NCI-H2196 (cell line): ENCODE measurements around the gene FNDC11.
"Not testable (repeated sequence)": the region's sequence is repeated elsewhere in the genome, so short reads cannot be mapped to it uniquely, and the experiment has no call there.

Source experiments
- DNase-seq: peaks from one replicate; lab custom pipeline; 2025; ENCODE audit not compliant: unreplicated experiment; lab: John Stamatoyannopoulos, UW

The FNDC11 gene

GRCh38 chr20:63596423-63596822 lies 42.5 kb downstream of the FNDC11 start:
- no peak for DNase-seq

DNA sequence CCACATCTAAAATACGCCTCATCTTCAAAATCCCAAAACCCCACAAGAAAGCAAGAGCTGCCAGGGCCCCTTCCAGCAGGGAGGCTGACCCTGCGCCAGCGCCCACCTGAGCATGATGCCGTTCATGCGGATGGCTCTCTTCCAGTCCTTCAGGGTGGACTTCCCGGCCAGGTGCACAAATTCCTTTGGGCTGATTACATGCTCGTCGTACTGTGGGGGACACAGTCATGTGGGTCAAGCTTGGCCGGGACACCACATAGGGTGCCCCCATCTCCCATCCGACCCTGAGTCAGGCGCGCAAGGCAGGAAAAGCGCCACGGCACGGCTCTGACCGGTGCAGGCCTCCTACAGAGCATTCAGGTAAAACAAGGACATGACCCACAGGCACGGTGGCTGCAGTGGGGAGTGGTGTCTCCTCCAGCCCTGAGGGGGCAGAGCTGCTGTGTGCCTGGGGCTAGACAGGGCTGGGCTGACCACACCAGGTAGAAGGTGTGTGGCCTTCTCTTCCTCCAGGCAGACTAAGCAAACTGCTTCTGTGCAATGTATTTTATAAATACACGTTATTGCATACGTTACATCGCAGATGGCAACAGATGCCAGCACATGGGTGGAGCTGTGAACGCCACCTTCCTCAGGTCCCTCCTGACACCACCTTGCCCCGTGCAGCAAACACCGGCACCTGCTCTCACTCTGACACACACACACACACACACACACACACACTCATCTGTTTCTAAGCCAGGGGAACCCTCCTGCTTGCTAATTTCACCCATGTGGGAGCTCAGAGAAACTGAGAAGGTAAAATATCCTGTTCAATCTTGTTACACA lies 43.9 kb downstream of the FNDC11 start:
- DNase-seq: no peak

GRCh38 chr20:63598479-63599395 lies 44.8 kb downstream of the FNDC11 start:
- no peak for DNase-seq

DNA sequence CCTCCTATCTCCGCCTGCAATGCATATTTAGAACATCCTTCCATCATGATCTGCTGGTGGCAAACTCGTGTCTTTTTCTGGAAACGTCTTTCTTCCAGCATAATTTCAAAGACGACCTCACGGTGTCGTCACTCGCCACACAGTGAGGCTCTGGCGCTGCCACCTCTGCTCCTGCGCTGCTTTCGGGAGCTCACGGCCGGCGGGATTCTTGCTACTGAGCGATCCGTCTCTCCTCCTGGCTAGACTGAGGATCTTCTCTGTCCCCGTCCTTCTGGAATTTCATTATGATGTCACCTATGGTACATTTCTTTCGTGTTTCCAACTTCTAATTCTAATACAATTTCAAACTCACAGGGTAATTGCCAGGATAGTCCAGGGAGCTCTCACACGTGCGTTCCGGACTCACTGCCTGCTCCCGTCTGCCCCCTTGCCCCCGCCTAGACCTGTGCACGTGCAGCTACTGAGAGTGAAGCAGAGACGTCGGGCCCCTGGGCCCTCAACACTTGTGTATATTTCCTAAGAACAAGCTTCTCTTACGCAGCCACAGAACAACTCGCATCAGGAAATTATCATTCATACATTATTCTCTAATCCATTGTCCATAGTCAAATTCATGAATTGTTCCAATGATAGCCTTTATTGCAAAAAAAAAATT lies 45.6 kb downstream of the FNDC11 start:
- no peak for DNase-seq

DNA sequence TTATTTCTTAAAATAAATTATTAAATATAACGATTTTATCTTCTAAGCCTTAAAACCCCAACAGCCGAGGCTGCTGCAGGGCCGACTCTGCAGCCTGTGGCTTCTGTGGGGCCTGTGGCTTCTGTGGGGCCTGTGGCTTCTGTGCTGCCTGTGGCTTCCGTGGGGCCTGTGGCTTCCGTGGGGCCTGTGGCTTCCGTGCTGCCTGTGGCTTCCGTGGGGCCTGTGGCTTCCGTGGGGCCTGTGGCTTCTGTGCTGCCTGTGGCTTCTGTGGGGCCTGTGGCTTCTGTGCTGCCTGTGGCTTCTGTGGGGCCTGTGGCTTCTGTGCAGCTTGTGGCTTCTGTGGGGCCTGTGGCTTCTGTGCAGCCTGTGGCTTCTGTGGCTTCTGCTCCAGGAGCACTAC lies 47.7 kb downstream of the FNDC11 start:
- not testable (repeated sequence) for DNase-seq

DNA sequence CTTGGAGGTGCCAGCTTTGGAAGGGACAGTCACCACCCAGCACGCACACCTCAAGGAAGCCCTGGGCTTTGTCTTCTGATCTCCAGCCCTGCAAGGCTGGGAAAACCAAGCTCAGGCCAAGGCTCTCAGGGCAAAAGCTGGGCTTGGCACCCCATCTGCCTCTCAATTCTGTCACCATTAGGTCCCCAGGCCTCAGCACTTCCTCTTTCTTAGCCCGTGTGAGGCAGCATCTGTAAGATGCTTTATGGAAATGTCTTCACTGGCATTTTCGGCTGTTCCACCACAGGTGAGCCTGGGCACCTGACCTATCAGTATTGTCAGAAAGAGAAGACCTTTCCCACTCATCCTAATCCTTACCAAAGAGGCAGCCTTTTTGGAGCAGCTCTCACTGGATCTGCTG lies 48.4 kb downstream of the FNDC11 start:
- no peak for DNase-seq
